ENCODE data around the gene NR3C2.

GRCh38 chr4:148095346-148095923 is 346.8 kb downstream of the NR3C2 start:
- no peak for TF ChIP-seq TSHZ2 (CRISPR knock-in tag; IDR thresholded peaks at IDR 0.05)
- no peak for TF ChIP-seq ZFP3 (CRISPR knock-in tag; IDR thresholded peaks at IDR 0.05)
- no peak for TF ChIP-seq ESRRG (CRISPR knock-in tag; IDR thresholded peaks at IDR 0.05)
- no peak for TF ChIP-seq ZNF70 (CRISPR knock-in tag; IDR thresholded peaks at IDR 0.05)
- TF ChIP-seq BACH2 (CRISPR knock-in tag; IDR thresholded peaks at IDR 0.05; ENCODE audit: borderline replicate concordance), result no peak
- TF ChIP-seq RARB (CRISPR knock-in tag; IDR thresholded peaks at IDR 0.05), result no peak
